Activated CD8-positive, alpha-beta memory T cell treated with anti-CD3 and anti-CD28 coated beads, Interleukin-2, amount 50 U/mL, for 24 hours (primary cell): ENCODE results near the gene IGFLR1.

Experiments used
- DNase-seq: peaks from one replicate; pipeline ENCODE4 v3.0.0-alpha.2; 2020; ENCODE audit errors: extremely low read depth

IGFLR1 gene

DNA sequence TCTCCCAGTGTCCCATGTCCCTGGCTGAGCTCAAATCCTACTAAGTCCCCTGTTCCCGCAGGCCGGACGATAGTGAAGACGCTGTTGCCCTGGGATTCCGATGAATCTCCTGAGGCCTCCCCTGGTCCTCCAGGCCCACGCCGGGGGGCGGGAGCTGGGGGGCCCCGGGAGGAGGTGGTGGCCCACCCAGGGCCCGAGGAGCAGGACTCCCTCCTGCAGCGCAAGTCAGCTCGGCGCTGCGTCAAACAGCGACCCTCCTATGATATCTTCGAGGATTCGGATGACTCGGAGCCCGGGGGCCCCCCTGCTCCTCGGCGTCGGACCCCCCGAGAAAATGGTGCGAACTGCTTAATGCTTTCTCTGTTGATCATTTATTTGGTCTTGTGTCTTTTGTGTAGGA lies 18.6 kb downstream of the IGFLR1 start:
- no peak for DNase-seq

- DNase-seq, result no peak
Observed at GRCh38 chr19:35722897-35723296, 19.4 kb downstream of the IGFLR1 start.

DNA sequence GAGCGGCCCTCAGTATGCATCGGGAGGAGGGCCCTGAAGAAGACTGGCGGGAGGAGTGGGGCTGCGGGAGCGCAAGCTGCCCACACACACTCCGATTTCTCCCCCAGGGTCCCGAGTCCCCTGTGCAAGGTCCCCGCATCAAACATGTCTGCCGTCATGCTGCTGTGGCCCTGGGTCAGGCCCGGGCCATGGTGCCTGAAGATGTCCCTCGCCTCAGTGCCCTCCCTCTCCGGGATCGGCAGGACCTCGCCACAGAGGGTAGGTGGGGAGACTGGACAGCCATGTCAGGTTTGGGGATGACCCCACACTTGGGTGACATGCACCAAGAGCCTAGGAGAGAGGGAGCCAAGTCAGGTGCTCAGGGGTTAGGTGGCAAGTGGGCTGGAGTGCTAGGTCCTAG lies 19.8 kb downstream of the IGFLR1 start:
- no peak for DNase-seq

DNA sequence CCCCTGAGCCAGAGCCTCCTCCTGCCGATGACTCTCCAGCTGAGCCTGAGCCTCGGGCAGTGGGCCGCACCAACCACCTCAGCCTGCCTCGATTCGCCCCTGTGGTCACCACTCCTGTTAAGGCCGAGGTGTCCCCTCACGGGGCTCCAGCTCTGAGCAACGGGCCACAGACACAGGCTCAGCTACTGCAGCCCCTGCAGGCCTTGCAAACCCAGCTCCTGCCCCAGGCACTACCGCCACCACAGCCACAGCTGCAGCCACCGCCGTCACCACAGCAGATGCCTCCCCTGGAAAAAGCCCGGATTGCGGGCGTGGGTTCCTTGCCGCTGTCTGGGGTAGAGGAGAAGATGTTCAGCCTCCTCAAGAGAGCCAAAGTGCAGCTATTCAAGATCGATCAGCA lies 20.9 kb downstream of the IGFLR1 start:
- no peak for DNase-seq

DNA sequence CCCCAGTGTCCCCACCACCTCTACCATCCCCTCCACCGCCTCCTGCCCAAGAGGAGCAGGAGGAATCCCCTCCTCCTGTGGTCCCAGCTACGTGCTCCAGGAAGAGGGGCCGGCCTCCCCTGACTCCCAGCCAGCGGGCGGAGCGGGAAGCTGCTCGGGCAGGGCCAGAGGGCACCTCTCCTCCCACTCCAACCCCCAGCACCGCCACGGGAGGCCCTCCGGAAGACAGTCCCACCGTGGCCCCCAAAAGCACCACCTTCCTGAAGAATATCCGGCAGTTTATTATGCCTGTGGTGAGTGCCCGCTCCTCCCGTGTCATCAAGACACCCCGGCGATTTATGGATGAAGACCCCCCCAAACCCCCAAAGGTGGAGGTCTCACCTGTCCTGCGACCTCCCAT lies 21.6 kb downstream of the IGFLR1 start:
- no peak for DNase-seq

- no peak for DNase-seq
Observed at GRCh38 chr19:35720163-35720524, 22.1 kb downstream of the IGFLR1 start.

DNA sequence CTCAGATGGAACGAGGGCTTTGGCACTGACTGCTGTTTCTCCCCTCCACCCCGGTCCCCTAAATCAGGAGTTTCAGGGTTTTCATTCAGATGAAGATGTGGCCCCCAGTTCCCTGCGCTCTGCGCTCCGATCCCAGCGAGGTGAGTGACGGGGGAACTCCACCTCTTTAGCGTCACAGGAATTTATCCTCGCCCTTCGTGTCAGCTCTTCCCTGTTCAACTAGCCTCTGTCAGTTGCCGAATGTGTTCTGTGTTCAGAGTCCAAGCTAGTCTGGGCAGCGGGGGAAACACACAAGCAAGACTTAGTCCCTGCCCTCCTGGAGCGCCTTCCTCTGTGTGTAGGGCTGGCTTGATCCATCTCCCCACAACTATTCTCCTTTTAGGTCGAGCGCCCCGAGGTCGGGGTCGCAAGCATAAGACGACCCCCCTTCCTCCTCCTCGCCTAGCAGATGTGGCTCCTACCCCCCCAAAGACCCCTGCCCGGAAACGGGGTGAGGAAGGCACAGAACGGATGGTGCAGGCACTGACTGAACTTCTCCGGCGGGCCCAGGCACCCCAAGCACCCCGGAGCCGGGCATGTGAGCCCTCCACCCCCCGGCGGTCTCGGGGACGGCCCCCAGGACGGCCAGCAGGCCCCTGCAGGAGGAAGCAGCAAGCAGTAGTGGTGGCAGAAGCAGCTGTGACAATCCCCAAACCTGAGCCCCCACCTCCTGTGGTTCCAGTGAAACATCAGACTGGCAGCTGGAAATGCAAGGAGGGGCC lies 22.7 kb downstream of the IGFLR1 start:
- no peak for DNase-seq

- DNase-seq, result no peak
Observed at GRCh38 chr19:35718345-35719041, 23.8 kb downstream of the IGFLR1 start.

GRCh38 chr19:35717665-35718344 lies 24.4 kb downstream of the IGFLR1 start, which contains the start of gene KMT2B:
TSS of gene KMT2B (plus strand) at chr19:35718003. CDS start at chr19:35718019, 16 bp downstream.
- no peak for DNase-seq

GRCh38 chr19:35716801-35717664 lies 25.2 kb downstream of the IGFLR1 start:
- peak; percentile 91 for DNase-seq

GRCh38 chr19:35715981-35716800 lies 26.1 kb downstream of the IGFLR1 start:
- no peak for DNase-seq

DNA sequence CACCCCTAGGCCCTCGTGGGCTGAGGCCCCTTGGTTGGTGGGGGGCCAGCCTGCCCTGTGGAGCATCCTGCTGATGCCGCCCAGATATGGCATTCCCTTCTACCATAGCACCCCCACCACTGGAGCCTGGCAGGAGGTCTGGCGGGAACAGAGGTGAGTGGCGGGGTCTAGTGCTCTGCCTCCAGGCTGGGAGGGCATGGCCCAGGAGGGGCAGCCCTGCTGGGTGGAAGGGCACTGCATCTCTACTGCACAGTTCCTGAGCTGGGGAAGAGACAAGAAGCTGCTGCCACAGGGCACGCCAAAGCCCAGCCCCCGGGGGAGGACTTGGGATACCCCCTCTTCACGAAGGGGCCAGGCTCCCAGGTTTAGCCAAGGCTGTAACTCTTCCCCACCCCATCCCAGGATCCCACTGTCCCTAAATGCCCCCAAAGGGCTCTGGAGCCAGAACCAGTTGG lies 26.9 kb downstream of the IGFLR1 start:
- no peak for DNase-seq

DNA sequence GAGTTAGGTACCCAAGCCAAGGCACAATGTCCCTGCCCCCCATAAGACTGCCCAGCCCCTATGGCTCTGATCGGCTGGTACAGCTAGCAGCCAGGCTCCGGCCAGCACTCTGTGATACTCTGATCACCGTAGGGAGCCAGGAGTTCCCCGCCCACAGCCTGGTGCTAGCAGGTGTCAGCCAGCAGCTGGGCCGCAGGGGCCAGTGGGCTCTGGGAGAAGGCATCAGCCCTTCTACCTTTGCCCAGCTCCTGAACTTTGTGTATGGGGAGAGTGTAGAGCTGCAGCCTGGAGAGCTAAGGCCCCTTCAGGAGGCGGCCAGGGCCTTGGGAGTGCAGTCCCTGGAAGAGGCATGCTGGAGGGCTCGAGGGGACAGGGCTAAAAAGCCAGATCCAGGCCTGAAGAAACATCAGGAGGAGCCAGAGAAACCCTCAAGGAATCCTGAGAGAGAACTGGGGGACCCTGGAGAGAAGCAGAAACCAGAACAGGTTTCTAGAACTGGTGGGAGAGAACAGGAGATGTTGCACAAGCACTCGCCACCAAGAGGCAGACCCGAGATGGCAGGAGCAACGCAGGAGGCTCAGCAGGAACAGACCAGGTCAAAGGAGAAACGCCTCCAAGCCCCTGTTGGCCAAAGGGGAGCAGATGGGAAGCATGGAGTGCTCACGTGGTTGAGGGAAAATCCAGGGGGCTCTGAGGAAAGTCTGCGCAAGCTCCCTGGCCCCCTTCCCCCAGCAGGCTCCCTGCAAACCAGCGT lies 27.5 kb downstream of the IGFLR1 start:
- no peak for DNase-seq

- no peak for DNase-seq
Observed at GRCh38 chr19:35713904-35714495, 28.3 kb downstream of the IGFLR1 start.

DNA sequence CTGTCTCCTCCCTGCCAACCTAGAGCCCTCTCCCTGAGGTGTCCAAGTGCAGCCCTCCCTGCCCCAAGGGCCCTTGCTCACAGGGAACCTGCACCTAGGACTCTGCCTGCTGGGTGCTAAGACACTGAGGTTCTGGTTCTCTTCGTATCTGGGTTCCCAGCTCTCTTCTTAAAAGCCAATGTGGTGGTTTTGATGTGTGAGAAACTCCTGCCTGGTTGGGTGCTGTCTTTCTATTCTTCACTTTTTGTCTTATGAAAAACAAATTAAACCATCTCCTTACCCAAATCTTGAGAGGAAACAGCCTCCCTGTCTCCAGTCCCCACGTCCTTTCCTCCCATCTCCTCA lies 28.8 kb downstream of the IGFLR1 start:
- no peak for DNase-seq

- DNase-seq, result peak; percentile 63
Observed at GRCh38 chr19:35712567-35713505, 29.4 kb downstream of the IGFLR1 start.

- DNase-seq, result no peak
Observed at GRCh38 chr19:35710784-35711723, 31.2 kb downstream of the IGFLR1 start.

GRCh38 chr19:35708391-35708790 lies 33.9 kb downstream of the IGFLR1 start:
- DNase-seq, result no peak
